Measurements from ENCODE around the gene PALM.

DNA sequence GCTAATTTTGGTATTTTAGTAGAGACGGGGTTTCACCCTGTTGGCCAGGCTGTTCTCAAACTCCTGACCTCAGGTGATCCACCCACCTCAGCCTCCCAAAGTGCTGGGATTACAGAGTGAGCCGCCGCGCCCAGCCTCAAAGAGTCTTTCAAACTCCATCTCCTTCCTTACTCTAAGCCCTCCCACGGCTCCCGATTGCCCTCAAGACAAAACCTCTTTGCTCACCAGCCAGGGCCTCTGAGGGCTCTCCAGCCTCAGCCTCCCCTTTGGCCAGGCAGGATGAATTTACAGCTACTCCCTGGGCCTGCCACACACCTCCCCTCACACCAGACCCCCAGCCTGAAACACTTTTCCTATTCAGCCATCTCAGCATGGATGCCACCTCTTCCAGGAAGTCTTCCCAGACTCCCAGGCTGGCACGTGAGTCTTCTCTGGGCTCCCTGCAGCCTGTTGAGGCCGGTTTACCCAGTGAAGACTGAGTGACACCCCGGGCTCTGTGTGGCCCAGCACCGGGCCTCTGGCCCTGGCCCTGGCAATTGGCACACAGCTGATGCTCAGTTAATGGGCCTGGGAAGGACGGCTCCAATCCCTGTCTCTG, 21.1 kb upstream of the PALM start:
- no peak for TF ChIP-seq CTCF (IDR thresholded peaks at IDR 0.05)
- no peak for TF ChIP-seq POLR2A (IDR thresholded peaks at IDR 0.05)
